SIG-M5 (cell line): ENCODE data around the gene SBDS.
"Not testable (repeated sequence)": the region's sequence is repeated elsewhere in the genome, so short reads cannot be mapped to it uniquely, and the experiment has no call there.

Source experiments
- DNase-seq: peaks from one replicate; lab custom pipeline; 2025; lab: John Stamatoyannopoulos, UW

Gene SBDS

GRCh38 chr7:66994691-66995049, 716 bp downstream of the SBDS start:
- DNase-seq, result peak; percentile 11

- not testable (repeated sequence) for DNase-seq
Measured at GRCh38 chr7:66994051-66994450, 1.3 kb downstream of the SBDS start.

DNA sequence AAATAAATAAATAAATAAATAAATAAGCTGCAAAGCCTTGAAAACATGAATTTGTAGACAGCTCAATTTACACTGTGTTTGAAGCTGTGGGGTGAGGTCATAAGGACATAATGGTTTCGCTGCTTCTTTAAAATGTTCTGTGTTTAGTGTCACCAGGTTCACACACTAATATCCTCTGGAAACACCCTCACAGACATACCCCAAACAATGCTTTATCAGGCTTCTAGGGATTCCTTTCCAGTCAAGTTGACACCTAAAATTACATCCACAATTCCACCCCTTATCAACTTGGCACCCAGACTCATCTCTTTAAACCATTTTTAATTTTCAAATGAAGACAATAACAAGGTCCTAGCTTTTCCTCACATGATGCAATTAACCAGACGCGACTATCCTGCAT, 5.8 kb downstream of the SBDS start:
- not testable (repeated sequence) for DNase-seq

GRCh38 chr7:66980336-66980735, 15.1 kb downstream of the SBDS start:
- DNase-seq, result not testable (repeated sequence)

DNA sequence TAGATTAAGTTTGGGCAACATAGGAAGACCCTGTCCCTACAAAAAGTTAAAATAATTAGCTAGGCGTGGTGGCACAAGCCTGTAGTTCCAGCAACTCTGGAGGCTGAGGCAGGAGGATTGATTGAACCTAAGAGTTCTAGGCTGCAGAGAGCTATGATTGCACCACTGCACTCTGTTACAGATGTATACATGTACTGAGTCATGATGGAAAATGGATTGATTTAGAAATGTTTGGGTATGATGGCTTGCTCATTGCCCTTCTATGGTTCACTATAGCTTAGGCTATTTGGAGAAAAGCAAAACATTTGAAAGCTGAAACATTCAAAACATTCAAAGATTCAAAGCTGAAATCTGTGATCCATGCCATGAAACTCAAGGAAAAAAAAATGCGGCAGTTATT, 16.4 kb downstream of the SBDS start:
- DNase-seq, result not testable (repeated sequence)

DNA sequence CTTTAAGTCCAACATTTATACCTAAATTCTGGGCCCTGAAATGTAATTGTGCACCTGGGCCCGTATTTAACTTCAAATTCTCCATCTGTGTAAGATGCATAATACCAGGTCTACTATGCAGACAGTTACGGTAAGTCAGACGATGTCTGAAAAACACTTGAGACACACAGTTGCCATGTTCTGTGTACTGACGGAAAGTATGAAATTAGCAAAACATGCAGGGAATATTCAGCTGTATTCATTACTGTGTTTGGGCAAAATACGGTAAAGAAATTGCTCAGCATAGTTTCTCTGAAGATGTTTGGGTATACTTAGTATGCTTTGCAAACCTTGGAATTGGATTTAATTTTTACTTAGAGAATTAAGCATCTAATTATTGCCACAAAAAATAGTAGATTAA, 17.1 kb downstream of the SBDS start:
- DNase-seq, result not testable (repeated sequence)

GRCh38 chr7:66974986-66975590, 20.3 kb downstream of the SBDS start:
- DNase-seq, result no peak

DNA sequence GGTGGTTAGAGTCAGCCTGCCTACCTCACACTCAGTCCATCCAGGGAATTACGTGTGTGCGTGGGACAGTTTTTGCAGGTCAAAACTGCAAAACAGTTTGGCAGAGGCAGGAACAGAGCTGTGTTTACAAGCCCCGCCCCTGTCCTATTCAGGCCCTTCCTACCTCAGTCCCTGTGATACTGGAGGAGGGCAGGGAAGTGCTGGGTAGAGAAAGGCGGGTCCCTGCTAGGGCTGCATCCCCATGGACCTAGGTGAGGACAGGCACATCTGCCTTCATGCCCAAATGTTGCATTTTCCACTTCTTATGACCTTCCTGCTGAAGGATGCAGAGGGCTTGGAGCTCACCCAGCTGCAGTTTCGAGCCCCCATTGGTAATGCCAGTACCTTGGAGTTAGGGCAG, 25.1 kb downstream of the SBDS start:
- no peak for DNase-seq

DNA sequence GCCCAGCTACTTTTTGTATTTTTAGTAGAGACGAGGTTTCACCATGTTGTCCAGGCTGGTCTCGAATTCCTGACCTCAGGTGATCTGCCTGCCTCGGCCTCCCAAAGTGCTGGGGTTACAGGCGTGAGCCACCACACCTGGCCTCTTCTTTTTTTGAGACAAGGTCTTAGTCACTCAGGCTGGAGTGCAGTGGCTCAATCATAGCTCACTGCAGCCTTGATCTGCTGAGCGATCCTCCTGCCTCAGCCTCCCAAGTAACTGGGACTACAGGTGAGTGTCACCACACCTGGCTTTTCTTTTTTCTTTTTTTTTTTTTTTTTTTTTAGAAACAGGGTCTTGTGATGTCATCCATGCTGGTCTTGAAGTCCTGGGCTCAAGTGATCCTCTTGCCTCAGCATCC, 26.4 kb downstream of the SBDS start:
- DNase-seq, result not testable (repeated sequence)

- DNase-seq, result no peak
Measured at GRCh38 chr7:66967029-66967428, 28.4 kb downstream of the SBDS start.

DNA sequence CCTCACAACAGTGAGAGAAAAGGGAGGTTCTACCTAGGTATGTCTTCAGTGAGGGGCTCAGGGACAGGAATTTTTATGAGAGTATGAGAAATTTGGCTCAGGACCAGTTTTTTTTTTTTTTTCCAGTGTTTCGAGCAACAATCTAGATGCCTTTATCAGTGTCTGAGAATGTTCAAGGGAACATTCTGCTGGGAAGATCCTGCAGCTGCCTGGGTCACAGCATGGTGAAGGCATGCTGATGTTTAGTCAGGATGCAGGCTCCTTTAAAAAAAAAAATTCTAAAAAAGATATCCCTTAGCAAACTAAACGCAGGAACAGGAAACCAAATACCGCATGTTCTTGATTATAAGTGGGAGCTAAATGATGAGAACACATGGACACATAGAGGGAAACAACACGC, 31.0 kb downstream of the SBDS start:
- no peak for DNase-seq

DNA sequence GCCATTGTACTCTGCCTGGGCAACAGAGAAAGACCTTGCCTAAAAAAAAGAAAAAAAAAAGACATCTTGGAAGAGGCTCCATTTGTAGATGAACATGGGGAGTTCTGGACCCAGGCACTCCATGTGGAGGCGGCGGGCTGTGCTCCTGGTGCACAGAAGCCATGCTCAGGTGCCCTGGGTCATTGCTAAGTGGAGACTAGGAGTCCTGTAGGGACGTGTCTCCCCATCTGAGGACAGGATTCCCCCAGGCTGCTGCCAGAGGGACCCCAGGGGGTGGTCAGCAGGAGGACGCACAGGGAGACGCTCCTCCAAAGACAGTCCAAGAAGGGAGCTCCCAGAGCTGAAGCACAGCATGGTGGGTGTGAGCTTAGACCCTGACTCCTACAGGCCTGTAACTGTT, 34.3 kb downstream of the SBDS start:
- DNase-seq, result no peak

- DNase-seq, result no peak
Measured at GRCh38 chr7:66960192-66960591, 35.2 kb downstream of the SBDS start.

- DNase-seq, result no peak
Measured at GRCh38 chr7:66958538-66959350, 36.6 kb downstream of the SBDS start.

- DNase-seq, result no peak
Measured at GRCh38 chr7:66957595-66958290, 37.6 kb downstream of the SBDS start.

- no peak for DNase-seq
Measured at GRCh38 chr7:66953044-66953427, 42.4 kb downstream of the SBDS start.

DNA sequence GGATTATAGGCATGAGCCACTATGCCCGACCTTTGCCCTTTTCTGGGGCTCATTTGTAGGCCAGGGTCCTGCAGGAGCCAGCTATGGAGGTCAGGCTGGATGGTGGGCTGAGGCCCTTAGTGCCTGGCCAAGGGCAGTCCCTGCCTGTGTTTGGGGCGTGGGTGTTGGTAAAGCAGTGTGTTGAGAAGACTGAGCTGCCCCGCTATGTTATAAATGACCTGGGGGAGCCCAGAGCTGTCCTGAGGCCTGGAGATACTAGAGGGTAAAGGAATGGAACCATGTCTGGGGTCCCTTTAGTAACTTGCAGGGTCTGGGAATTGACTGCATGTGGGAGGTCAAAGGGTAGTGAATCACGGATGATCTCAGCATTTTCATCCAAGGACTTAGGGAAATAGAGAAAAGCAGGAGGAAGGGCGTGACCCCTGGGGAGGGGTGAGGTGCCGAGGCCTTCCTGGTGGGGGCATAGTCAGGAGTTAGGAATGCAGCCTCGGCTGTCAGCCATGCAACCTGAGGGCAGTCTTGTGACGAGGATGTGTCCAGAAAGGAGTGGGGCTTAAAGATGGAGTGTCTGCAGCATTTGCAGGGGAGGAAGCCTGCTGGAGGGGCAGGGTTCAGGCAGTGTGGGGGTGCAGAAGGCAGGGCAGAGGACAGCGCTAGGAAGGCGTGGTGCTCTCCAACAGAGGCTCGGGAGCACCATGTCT, 42.9 kb downstream of the SBDS start:
- DNase-seq, result no peak

DNA sequence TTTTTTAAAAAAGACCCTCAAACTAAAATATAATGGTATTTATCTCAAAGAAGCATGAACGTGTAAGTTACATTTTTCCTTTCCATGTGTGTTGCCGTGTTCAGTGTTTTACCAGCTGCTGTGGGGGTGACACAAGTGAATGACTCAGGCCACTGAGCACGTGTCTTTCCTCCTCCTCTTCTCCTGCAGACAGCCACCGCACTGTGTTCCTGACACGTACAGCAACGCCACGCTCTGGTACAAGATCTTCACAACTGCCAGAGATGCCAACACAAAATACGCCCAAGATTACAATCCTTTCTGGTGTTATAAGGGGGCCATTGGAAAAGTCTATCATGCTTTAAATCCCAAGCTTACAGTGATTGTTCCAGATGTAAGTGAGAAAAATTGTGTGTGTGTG, 44.6 kb downstream of the SBDS start:
- DNase-seq, result no peak

GRCh38 chr7:66950311-66950710, 45.1 kb downstream of the SBDS start:
- DNase-seq, result no peak

GRCh38 chr7:66948480-66949109, 46.8 kb downstream of the SBDS start:
- no peak for DNase-seq

DNA sequence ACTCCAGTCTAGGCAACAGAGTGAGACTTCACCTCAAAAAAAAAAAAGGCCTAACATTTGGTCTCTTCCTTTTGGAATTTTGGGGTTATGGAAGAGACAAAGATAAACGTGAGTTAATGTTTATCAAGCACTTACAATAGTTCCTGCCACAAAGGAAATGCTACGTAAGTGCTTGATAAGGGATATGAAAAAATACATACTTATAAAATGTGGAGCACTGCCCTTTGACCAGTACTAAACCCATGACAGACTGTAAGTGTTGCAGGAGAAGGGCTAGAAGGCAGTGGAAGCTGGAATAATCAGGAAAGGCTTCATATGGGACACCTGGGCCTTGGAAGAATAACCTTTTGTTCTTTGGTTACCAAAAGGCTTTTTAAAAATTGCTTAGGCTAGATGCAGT, 48.8 kb downstream of the SBDS start:
- no peak for DNase-seq

DNA sequence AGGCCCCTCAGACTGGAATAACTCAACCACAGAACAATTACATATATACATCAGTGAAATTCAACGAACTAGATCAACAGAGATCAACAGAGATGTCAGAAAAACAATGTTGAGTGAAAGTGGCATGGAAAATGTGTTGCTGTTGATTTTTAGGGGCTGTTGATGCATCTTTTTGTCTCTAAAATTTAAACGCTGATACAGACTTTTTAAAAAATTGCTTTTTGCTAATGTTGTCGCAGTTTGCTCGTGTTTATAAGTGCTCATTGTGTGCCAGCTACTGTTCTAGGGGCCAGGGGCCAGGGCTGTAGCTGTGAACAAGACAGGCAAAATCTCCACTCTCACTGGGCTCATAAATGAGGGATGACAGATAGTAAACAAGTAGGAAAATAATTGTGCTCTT, 56.1 kb downstream of the SBDS start:
- DNase-seq, result no peak
